GM20431 (cell line): ENCODE data around the gene KCTD8.

Experiments used
- in situ Hi-C: fragments of 300-500 bp; cut with MseI, MboI; formaldehyde crosslinking; loops from one replicate; pipeline ENCODE4 v1.15.0; 2020; ENCODE audit warnings: low sequenced_read_pairs; ENCODE audit not compliant: unreplicated experiment

Gene KCTD8

GRCh38 chr4:44448521-44449461 lies at the start of gene KCTD8:
Gene KCTD8 (minus strand): TSS chr4:44448809.
- in situ Hi-C loops: no loop called here

DNA sequence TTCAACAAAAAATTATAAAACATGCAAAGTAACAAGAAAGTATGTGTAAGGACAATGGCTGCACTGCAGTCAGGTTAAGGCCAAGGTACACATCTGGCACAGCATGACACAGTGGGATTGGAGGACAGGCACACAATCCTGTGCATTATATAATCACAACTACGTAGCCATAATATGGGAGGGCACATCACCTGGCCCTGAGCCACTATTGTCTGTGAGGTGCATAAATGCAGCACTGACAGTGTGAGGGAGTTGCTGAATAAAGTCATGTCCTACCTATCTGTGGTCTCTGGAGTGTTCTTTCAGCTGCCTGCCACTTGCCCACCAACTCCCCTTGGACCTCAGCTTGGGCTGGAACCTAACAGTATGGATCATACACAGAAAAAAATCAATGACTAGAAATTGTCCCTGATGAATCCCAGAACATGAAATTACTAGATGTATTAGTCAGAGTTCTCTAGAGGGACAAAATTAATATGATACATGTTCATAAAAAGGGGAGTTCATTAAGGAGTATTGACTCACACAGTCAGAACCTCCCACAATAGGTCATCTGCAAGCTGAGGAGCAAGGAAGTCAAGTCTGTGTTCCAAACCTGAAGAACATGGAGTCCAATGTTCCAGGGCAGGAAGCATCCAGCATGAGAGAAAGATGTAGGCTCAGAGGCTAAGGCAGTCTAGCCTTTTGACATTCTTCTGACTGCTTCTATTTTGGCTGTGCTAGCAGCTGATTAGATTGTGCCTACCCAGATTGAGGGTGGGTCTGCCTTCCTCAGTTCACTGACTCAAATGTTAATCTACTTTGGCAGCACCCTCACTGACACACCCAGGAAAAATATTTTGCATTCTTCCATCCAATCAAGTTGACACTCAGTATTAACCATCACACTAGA lies 46.4 kb upstream of the KCTD8 start:
- in situ Hi-C loops: no loop called here

DNA sequence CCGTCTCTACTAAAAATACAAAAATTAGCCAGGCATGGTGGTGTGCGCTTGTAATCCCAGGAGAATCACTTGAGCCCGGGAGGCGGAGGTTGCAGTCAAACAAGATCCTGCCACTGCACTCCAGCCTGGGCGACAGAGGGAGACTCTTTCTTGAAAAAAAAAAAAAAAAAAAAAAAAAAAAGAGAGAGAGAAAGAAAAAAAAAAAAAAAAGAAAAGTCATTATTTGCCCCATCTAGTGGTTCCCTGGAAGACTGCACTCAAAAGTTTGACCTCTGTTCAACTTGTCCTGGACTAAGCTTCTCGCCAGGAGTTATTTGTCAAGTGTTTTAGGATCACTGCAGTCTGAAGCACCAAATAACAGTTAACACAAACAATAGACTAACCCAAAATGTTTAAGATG lies 45.3 kb upstream of the KCTD8 start:
- in situ Hi-C loops: no loop called here

DNA sequence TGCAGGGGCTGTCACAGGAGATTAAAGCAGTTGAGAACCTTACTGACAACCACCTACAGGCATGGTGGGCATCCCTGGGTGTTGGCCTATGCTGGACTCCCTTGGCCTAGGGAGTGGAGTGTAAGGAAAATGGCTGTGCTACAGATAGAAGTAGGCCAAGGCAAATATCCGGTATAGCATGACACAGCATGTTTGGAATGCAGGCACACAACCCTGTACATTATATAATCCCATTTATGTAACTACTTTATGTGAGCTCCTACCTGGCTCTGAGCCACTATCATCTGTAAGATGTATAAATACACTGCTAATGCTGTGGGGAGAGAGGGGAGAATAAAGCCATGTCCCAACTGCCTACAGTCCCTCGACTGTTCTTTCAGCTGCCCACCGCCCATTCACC lies 38.7 kb upstream of the KCTD8 start:
- in situ Hi-C loops: no loop called here

DNA sequence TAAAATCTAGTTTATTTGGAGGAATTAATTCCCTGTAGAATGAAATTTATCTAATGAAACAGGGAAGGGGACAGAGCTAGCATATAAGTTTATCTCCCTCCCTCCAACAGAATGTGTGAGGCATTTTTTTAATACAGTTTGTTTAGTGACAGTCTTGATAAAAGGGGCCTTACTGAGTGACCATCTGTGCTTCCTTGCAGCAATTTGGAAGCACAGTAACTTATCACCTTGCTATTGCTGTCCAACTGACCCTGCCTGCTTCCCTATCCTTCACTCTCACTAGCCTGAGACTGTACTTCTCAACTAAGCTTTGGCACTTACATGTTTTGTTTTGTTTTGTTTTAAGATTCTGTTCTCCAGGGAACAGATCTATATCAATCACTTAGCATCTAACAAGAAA lies 31.1 kb upstream of the KCTD8 start:
- in situ Hi-C loops: no loop called here

GRCh38 chr4:44462259-44462658 lies 13.7 kb upstream of the KCTD8 start:
- in situ Hi-C loops: no loop called here

GRCh38 chr4:44447563-44448504 lies 775 bp downstream of the KCTD8 start:
- in situ Hi-C loops: no loop called here

- in situ Hi-C loops: no loop called here
Observed at GRCh38 chr4:44446801-44447562, 1.6 kb downstream of the KCTD8 start.

DNA sequence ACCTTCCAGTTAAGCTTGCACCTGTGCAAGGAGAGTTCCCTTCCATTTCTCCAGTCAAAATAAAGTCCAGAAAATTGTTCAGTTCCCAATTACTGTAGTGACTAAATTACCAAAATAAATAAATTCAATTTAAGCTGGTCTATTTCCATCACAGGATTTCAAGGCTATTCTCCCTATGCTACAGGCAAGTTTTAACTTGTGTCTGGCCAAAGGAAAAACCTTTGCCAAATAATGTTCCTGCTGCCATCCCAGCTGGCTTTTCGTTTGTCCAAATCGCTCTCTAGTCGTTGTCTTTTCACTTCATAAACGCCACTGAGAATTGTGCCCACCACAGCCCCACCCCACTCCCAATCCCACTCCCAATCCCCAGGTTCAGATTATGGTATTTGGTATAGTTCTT lies 2.4 kb downstream of the KCTD8 start:
- in situ Hi-C loops: no loop called here

DNA sequence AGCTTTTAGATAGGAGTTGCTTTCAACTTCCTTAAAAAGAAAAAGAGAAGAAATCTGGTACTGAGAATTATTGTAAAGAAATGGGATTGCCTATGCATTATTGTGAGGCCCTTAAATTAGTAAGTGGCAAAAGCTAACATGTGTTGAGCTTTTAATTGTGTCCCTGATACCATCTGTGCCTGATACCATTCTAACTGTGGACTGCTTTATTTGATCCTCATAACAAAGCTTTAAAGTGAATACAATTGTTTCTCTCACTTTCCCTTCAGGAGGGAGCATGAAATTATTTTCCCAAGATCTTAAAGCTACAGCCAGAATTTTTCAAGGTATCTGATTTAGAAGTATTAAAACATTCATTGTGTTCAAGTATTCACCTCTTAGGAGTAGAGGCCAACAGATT lies 9.9 kb downstream of the KCTD8 start:
- in situ Hi-C loops: no loop called here

GRCh38 chr4:44434247-44434646 lies 14.4 kb downstream of the KCTD8 start:
- in situ Hi-C loops: no loop called here

DNA sequence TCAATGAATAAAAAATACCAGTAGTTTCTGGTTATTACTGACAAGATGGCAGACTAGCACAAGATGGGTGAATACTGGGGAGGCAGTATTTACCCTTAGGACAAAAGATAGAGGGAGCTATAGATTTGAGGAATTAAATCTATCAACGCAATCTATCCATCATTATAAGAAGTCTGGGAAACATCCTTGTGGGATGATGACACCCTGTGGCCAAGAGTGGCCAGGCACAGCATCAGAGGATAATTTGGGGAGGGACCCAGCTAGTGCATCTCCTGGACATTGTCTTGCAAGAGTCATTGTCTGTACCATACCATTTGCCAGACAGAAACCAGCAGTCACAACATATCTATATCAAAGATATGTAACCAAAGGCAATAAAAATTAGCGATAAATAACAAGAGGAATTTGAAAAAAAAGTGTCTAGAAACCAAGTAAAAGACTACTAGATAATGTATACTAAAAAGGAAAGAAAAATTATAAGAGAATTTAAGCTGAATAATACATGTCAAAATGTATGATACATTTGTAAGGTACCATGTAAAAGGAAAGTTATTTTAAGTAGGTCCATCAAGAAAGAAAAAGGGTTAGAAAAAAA lies 22.9 kb downstream of the KCTD8 start:
- in situ Hi-C loops: no loop called here

GRCh38 chr4:44422912-44423311 lies 25.7 kb downstream of the KCTD8 start:
- in situ Hi-C loops: no loop called here

DNA sequence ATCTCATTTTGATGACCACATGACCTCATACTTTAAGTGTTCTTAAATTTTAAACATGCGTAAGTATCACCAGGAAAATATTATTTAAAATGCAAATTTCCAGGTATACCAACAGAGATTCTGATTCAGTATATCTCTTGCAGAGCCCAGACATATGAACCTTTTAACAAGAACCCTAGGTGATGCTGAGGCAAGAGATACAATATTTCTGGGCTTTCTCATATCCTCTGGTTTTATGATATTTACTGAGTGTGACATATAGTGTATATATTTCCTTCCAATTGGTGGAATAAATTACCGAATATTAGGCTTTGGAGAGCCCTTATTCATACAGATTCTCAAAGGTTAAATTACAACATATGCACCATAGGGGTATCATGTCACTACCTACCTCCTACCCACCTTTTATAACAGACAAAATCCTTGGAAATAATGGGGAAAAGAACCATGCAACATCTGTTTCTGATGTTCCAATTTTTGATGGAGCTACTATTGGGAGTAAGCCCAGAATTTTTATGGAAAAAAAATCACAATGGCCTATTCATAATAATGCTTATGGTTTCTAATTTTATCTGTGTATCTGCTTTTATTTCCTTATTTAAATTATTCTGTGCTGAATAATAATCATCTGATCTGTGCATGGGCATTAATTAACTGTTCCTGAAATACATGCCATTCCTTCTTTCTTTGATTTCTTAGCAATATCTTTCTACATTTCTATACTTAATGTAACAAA lies 27.1 kb downstream of the KCTD8 start:
- in situ Hi-C loops: no loop called here

GRCh38 chr4:44415251-44415650 lies 33.4 kb downstream of the KCTD8 start:
- in situ Hi-C loops: no loop called here

DNA sequence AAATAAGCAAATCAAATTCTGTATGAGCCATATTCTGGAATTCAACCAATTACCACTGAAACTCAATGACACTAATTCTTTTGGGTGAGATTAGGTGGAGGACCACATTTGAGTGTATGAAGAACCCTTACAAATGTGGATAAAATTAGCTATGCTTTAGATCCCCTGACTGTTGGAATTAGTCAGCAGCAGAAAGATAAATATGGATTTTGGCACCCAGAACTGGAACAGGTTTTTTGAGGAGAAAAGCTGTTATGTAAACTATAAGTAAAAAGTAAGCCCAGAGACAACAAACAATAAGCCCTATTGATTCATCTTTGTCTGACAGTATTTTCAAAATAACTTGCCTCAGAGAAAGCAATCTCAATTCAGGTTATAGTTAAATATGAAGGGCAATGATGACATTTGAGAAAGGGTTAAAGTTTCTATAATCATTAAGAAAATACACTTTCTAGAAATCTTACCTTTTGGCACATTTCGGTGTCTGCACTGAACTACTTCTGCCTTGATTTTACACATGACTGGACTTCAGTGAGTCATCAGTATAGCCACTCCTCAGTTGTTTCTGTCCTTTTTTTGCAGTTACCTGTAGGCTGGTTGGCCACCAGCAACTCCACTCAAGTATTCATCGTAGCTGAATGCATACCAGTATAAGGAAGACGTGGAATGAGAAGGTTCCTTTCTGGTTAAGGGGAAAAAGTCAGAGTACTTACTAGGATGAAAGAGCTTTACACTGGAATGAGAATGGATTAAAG lies 80.0 kb downstream of the KCTD8 start:
- in situ Hi-C loops: no loop called here

- in situ Hi-C loops: no loop called here
Observed at GRCh38 chr4:44354172-44354571, 94.4 kb downstream of the KCTD8 start.

DNA sequence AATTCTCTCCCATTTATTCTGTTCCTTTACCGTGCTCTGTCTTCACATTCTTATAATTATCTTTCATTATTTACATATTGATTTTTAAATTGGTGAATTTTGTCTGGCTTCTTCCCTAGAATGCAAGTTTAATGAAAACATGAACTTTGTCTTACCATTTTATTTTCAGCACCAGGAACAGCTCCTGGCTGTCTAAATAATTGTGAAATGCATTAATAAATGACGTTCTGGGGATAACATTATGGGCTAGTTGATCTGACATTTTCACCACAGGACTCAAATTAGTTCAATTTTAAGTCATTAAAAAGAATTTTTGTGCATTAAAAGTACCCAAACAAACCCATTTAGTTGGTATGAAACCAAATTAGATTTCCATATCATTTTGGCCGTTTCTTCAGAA lies 97.5 kb downstream of the KCTD8 start:
- in situ Hi-C loops: no loop called here
